GM23338 (cell line): ENCODE results near the gene KIF17. TPM values are rescaled to one million over a fixed set of nuclear protein-coding genes. Genes with fewer than 3 reads are reported as not detected.

Source experiments
- ATAC-seq: fragments of 200-7000 bp; cut with Tn5 transposase; 3 replicates; pipeline ENCODE4 v1.9.1; 2020
- DNase-seq: peaks from one replicate; pipeline ENCODE4 v3.0.0-alpha.2; 2015; ENCODE audit warnings: low spot score
- H2AFZ ChIP-seq: fragments of 200-600 bp; sonication (generic); 2 replicates; pipeline ENCODE4 v1.8.0; 2016; ENCODE audit warnings: antibody characterized with exemption, mild to moderate bottlenecking, moderate library complexity
- H3F3A ChIP-seq: fragments of 200-600 bp; sonication (generic); replicated peaks from 2 replicates; pipeline ENCODE4 v1.8.0; 2017; ENCODE audit warnings: antibody characterized with exemption, mixed run types, low read depth
- H3K27ac ChIP-seq: fragments of 200-600 bp; sonication (generic); 2 replicates; pipeline ENCODE4 v1.6.1; 2016; ENCODE audit warnings: low read depth
- H3K27me3 ChIP-seq: fragments of 200-600 bp; sonication (generic); 2 replicates; pipeline ENCODE4 v1.8.0; 2016; ENCODE audit warnings: mild to moderate bottlenecking, mixed run types, moderate library complexity; ENCODE audit not compliant: insufficient read depth
- H3K36me3 ChIP-seq: fragments of 200-600 bp; sonication (generic); 2 replicates; pipeline ENCODE4 v1.8.0; 2016; ENCODE audit warnings: mild to moderate bottlenecking; ENCODE audit not compliant: insufficient read depth
- H3K4me1 ChIP-seq: fragments of 200-600 bp; sonication (generic); 2 replicates; pipeline ENCODE4 v1.8.0; 2016; ENCODE audit warnings: mild to moderate bottlenecking, moderate library complexity; ENCODE audit not compliant: insufficient read depth
- H3K4me2 ChIP-seq: fragments of 200-600 bp; sonication (generic); 2 replicates; pipeline ENCODE4 v1.7.1; 2017; ENCODE audit warnings: mixed run types
- H3K4me3 ChIP-seq: fragments of 200-600 bp; sonication (generic); 2 replicates; pipeline ENCODE4 v1.6.1; 2016; ENCODE audit warnings: mixed run types
- H3K79me2 ChIP-seq: fragments of 200-600 bp; sonication (generic); replicated peaks from 2 replicates; pipeline ENCODE4 v1.8.0; 2017; ENCODE audit warnings: mild to moderate bottlenecking; ENCODE audit not compliant: insufficient read depth
- H3K9me2 ChIP-seq: fragments of 200-600 bp; sonication (generic); 2 replicates; pipeline ENCODE4 v1.8.0; 2017; ENCODE audit not compliant: insufficient read depth
- H4K20me1 ChIP-seq: fragments of 200-600 bp; sonication (generic); replicated peaks from 2 replicates; pipeline ENCODE4 v1.8.0; 2017; ENCODE audit warnings: mild to moderate bottlenecking; ENCODE audit not compliant: insufficient read depth
- H3K27ac Mint-ChIP-seq: 2 replicates; pipeline ENCODE4 v1.8.0; 2020; ENCODE audit warnings: inconsistent platforms, mild to moderate bottlenecking, moderate library complexity, mixed read lengths
- H3K27me3 Mint-ChIP-seq: 3 replicates; pipeline ENCODE4 v1.8.0; 2022; ENCODE audit warnings: low read depth, mild to moderate bottlenecking, moderate library complexity, mixed read lengths, inconsistent platforms; ENCODE audit not compliant: insufficient read depth, poor library complexity
- H3K36me3 Mint-ChIP-seq: 3 replicates; pipeline ENCODE4 v1.8.0; 2021; ENCODE audit warnings: low read depth, mild to moderate bottlenecking, inconsistent platforms, moderate library complexity, mixed read lengths
- H3K4me1 Mint-ChIP-seq: 3 replicates; pipeline ENCODE4 v1.8.0; 2020; ENCODE audit warnings: mild to moderate bottlenecking, inconsistent platforms, mixed read lengths
- H3K4me3 Mint-ChIP-seq: 3 replicates; pipeline ENCODE4 v1.8.0; 2021; ENCODE audit warnings: moderate library complexity, mild to moderate bottlenecking, inconsistent platforms, mixed read lengths
- H3K9me3 Mint-ChIP-seq: 3 replicates; pipeline ENCODE4 v1.8.0; 2020; ENCODE audit warnings: moderate library complexity, mild to moderate bottlenecking, inconsistent platforms, mixed read lengths
- CREB1 ChIP-seq: fragments of 250-450 bp; sonication (Bioruptor Pico); IDR thresholded peaks from 2 replicates; pipeline ENCODE4 v1.5.0; 2020; ENCODE audit warnings: low read depth, mild to moderate bottlenecking, moderate library complexity
- EZH2 ChIP-seq: fragments of 200-600 bp; sonication (generic); IDR thresholded peaks from one replicate; pipeline ENCODE4 v1.8.0; 2017; ENCODE audit warnings: antibody characterized with exemption, mild to moderate bottlenecking, low read depth; ENCODE audit not compliant: unreplicated experiment
- EZH2phosphoT487 ChIP-seq: fragments of 200-600 bp; sonication (generic); IDR thresholded peaks from one replicate; pipeline ENCODE4 v1.8.1; 2018; ENCODE audit warnings: antibody characterized with exemption; ENCODE audit not compliant: unreplicated experiment
- JUNB ChIP-seq: IDR thresholded peaks from one replicate; pipeline ENCODE4 v1.6.1; 2016; ENCODE audit warnings: antibody characterized with exemption; ENCODE audit not compliant: unreplicated experiment
- NANOG ChIP-seq: IDR thresholded peaks from 2 replicates; pipeline ENCODE4 v1.6.1; 2016; ENCODE audit warnings: antibody characterized with exemption, borderline replicate concordance
- POLR2AphosphoS5 ChIP-seq: IDR thresholded peaks from 2 replicates; pipeline ENCODE4 v1.6.1; 2016; ENCODE audit warnings: antibody characterized with exemption, low read depth
- STAT1 ChIP-seq: IDR thresholded peaks from one replicate; pipeline ENCODE4 v1.6.1; 2016; ENCODE audit warnings: antibody characterized with exemption; ENCODE audit not compliant: unreplicated experiment
- ZNF114 ChIP-seq: fragments of 250-450 bp; sonication (Bioruptor Pico); IDR thresholded peaks from 2 replicates; pipeline ENCODE4 v1.5.0; 2020; ENCODE audit warnings: mild to moderate bottlenecking, moderate library complexity
- ZNF331 ChIP-seq: fragments of 250-450 bp; sonication (Bioruptor Pico); IDR thresholded peaks from 2 replicates; pipeline ENCODE4 v1.5.0; 2020; ENCODE audit warnings: low read depth, mild to moderate bottlenecking, moderate library complexity
- polyA plus RNA-seq: library from polyadenylated mRNA; unstranded; fragments of >200 nt; fragmentation: Nextera tagmentation; extraction: Ambion mirVana; gene quantifications from 2 replicates; pipeline ENCODE4 v1.2.1, GENCODE V29; 2016
- total RNA-seq: library from RNA; depleted of rRNA; stranded (reverse); fragments of >200 nt; shearing (Covaris generic); gene quantifications from 2 replicates; pipeline ENCODE4 v1.2.3, GENCODE V29; 2014
- TF ChIP-seq, protein P1 (sequence below): IDR thresholded peaks from one replicate; pipeline ENCODE4 v1.6.1; 2018; ENCODE audit warnings: antibody characterized with exemption; ENCODE audit not compliant: unreplicated experiment
- TF ChIP-seq, protein P2 (sequence below): fragments of 250-450 bp; sonication (Bioruptor Pico); IDR thresholded peaks from 2 replicates; pipeline ENCODE4 v1.5.0; 2020; ENCODE audit warnings: mild to moderate bottlenecking, moderate library complexity
- TF ChIP-seq, protein P3 (sequence below): IDR thresholded peaks from 2 replicates; pipeline ENCODE4 v1.6.1; 2016; ENCODE audit warnings: antibody characterized with exemption
- TF ChIP-seq, protein P4 (sequence below), 2 experiments: fragments of 200-600 bp in 1 of 2; sonication (generic) in 1 of 2; conservative IDR thresholded peaks; 2 replicates each; pipeline versions ENCODE4 v1.5.1 to v1.6.1; 2016 to 2017; ENCODE audit warnings: antibody characterized with exemption in 2 of 2, low read depth in 2 of 2, mild to moderate bottlenecking in 2 of 2, moderate library complexity in 1 of 2

The KIF17 gene
- total and polyA plus RNA-seq, 2 experiments from 2014 or later: 5.9 to 18.6 TPM

DNA sequence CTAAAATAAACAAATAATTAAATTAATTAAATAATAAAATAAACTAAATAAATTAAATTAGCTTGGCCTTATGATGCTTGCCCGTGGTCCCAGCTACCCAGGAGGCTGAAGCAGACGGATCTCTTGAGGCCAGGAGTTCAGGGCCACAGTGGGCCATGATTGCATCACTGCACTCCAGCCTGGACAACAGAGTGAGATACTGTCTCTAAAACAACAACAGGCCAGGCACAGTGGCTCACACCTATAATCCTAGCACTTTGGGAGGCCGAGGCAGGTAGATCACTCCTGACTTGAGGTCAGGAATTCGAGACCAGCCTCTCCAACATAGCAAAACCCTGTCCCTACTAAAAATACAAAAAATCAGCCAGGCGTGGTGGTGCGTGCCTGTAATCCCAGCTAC, 96.8 kb downstream of the KIF17 start:
- Histone ChIP-seq H4K20me1 (no peaks in the 10 kb centered on the region), H3K4me2 (no peak overlapping the region), H3K9me2 (no peaks in the 10 kb centered on the region), H3K79me2 (no peaks in the 10 kb centered on the region), H3K36me3 (no peaks in the 10 kb centered on the region), H2AFZ (no peak overlapping the region), H3K4me1 (peaks cover 16% of the 10 kb centered on the region), H3K27ac (no peak overlapping the region), H3F3A (0 out of 2 replicates have a peak, but pooled peaks cover 3% of the 10 kb centered on the region), H3K27me3 (no peaks in the 10 kb centered on the region), H3K4me3 (no peak overlapping the region)
- H3K9me3 Mint-ChIP-seq: peaks cover 4% of the 10 kb centered on the region; the same call in 1 of the 3 replicates
- TF ChIP-seq, protein P1, sequence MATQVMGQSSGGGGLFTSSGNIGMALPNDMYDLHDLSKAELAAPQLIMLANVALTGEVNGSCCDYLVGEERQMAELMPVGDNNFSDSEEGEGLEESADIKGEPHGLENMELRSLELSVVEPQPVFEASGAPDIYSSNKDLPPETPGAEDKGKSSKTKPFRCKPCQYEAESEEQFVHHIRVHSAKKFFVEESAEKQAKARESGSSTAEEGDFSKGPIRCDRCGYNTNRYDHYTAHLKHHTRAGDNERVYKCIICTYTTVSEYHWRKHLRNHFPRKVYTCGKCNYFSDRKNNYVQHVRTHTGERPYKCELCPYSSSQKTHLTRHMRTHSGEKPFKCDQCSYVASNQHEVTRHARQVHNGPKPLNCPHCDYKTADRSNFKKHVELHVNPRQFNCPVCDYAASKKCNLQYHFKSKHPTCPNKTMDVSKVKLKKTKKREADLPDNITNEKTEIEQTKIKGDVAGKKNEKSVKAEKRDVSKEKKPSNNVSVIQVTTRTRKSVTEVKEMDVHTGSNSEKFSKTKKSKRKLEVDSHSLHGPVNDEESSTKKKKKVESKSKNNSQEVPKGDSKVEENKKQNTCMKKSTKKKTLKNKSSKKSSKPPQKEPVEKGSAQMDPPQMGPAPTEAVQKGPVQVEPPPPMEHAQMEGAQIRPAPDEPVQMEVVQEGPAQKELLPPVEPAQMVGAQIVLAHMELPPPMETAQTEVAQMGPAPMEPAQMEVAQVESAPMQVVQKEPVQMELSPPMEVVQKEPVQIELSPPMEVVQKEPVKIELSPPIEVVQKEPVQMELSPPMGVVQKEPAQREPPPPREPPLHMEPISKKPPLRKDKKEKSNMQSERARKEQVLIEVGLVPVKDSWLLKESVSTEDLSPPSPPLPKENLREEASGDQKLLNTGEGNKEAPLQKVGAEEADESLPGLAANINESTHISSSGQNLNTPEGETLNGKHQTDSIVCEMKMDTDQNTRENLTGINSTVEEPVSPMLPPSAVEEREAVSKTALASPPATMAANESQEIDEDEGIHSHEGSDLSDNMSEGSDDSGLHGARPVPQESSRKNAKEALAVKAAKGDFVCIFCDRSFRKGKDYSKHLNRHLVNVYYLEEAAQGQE: no peak
- TF ChIP-seq JUNB (no peak), STAT1 (no peak), EZH2 (no peak), POLR2AphosphoS5 (no peak), ZNF331 (CRISPR knock-in tag) (no peak), ZNF114 (no peak), NANOG (no peak), EZH2phosphoT487 (no peak), CREB1 (CRISPR knock-in tag) (no peak)
- TF ChIP-seq, protein P2, sequence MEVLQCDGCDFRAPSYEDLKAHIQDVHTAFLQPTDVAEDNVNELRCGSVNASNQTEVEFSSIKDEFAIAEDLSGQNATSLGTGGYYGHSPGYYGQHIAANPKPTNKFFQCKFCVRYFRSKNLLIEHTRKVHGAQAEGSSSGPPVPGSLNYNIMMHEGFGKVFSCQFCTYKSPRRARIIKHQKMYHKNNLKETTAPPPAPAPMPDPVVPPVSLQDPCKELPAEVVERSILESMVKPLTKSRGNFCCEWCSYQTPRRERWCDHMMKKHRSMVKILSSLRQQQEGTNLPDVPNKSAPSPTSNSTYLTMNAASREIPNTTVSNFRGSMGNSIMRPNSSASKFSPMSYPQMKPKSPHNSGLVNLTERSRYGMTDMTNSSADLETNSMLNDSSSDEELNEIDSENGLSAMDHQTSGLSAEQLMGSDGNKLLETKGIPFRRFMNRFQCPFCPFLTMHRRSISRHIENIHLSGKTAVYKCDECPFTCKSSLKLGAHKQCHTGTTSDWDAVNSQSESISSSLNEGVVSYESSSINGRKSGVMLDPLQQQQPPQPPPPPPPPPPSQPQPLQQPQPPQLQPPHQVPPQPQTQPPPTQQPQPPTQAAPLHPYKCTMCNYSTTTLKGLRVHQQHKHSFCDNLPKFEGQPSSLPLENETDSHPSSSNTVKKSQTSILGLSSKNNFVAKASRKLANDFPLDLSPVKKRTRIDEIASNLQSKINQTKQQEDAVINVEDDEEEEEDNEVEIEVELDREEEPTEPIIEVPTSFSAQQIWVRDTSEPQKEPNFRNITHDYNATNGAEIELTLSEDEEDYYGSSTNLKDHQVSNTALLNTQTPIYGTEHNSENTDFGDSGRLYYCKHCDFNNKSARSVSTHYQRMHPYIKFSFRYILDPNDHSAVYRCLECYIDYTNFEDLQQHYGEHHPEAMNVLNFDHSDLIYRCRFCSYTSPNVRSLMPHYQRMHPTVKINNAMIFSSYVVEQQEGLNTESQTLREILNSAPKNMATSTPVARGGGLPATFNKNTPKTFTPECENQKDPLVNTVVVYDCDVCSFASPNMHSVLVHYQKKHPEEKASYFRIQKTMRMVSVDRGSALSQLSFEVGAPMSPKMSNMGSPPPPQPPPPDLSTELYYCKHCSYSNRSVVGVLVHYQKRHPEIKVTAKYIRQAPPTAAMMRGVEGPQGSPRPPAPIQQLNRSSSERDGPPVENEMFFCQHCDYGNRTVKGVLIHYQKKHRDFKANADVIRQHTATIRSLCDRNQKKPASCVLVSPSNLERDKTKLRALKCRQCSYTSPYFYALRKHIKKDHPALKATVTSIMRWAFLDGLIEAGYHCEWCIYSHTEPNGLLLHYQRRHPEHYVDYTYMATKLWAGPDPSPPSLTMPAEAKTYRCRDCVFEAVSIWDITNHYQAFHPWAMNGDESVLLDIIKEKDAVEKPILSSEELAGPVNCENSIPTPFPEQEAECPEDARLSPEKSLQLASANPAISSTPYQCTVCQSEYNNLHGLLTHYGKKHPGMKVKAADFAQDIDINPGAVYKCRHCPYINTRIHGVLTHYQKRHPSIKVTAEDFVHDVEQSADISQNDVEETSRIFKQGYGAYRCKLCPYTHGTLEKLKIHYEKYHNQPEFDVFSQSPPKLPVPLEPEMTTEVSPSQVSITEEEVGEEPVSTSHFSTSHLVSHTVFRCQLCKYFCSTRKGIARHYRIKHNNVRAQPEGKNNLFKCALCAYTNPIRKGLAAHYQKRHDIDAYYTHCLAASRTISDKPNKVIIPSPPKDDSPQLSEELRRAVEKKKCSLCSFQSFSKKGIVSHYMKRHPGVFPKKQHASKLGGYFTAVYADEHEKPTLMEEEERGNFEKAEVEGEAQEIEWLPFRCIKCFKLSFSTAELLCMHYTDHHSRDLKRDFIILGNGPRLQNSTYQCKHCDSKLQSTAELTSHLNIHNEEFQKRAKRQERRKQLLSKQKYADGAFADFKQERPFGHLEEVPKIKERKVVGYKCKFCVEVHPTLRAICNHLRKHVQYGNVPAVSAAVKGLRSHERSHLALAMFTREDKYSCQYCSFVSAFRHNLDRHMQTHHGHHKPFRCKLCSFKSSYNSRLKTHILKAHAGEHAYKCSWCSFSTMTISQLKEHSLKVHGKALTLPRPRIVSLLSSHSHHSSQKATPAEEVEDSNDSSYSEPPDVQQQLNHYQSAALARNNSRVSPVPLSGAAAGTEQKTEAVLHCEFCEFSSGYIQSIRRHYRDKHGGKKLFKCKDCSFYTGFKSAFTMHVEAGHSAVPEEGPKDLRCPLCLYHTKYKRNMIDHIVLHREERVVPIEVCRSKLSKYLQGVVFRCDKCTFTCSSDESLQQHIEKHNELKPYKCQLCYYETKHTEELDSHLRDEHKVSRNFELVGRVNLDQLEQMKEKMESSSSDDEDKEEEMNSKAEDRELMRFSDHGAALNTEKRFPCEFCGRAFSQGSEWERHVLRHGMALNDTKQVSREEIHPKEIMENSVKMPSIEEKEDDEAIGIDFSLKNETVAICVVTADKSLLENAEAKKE (CRISPR knock-in tag): no peak
- TF ChIP-seq, protein P3, sequence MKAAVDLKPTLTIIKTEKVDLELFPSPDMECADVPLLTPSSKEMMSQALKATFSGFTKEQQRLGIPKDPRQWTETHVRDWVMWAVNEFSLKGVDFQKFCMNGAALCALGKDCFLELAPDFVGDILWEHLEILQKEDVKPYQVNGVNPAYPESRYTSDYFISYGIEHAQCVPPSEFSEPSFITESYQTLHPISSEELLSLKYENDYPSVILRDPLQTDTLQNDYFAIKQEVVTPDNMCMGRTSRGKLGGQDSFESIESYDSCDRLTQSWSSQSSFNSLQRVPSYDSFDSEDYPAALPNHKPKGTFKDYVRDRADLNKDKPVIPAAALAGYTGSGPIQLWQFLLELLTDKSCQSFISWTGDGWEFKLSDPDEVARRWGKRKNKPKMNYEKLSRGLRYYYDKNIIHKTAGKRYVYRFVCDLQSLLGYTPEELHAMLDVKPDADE: no peak
- TF ChIP-seq, protein P4, sequence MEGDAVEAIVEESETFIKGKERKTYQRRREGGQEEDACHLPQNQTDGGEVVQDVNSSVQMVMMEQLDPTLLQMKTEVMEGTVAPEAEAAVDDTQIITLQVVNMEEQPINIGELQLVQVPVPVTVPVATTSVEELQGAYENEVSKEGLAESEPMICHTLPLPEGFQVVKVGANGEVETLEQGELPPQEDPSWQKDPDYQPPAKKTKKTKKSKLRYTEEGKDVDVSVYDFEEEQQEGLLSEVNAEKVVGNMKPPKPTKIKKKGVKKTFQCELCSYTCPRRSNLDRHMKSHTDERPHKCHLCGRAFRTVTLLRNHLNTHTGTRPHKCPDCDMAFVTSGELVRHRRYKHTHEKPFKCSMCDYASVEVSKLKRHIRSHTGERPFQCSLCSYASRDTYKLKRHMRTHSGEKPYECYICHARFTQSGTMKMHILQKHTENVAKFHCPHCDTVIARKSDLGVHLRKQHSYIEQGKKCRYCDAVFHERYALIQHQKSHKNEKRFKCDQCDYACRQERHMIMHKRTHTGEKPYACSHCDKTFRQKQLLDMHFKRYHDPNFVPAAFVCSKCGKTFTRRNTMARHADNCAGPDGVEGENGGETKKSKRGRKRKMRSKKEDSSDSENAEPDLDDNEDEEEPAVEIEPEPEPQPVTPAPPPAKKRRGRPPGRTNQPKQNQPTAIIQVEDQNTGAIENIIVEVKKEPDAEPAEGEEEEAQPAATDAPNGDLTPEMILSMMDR (conservative IDR thresholded peaks at IDR 0.05; ENCODE audit: low read depth in 2 of 2): no peak
- H3K4me1 Mint-ChIP-seq: peaks cover 26% of the 10 kb centered on the region
- H3K27ac Mint-ChIP-seq: no peak overlapping the region
- DNase-seq (no peak), ATAC-seq (no peak)
- H3K27me3 Mint-ChIP-seq: peaks cover 3% of the 10 kb centered on the region
- 0 out of 3 replicates have a peak, but pooled peaks cover 3% of the 10 kb centered on the region for H3K36me3 Mint-ChIP-seq
- H3K4me3 Mint-ChIP-seq: no peak overlapping the region
